GM19463 (cell line): ENCODE measurements around the gene ABCB1.
"Not testable (repeated sequence)": the region's sequence is repeated elsewhere in the genome, so short reads cannot be mapped to it uniquely, and the experiment has no call there.

Experiments
- ATAC-seq: cut with Tn5 transposase; IDR thresholded peaks from one replicate; pipeline ENCODE4 v1.9.1; 2021; ENCODE audit warnings: mild to moderate bottlenecking, moderate library complexity; ENCODE audit not compliant: unreplicated experiment

The ABCB1 gene

GRCh38 chr7:87474533-87475358, 125.9 kb downstream of the ABCB1 start:
- ATAC-seq = peak; percentile 61

- ATAC-seq = peak; percentile 4
Observed at GRCh38 chr7:87473986-87474385, 126.7 kb downstream of the ABCB1 start.

- ATAC-seq = no peak
Observed at GRCh38 chr7:87473192-87473591, 127.5 kb downstream of the ABCB1 start.

- no peak for ATAC-seq
Observed at GRCh38 chr7:87471473-87471872, 129.2 kb downstream of the ABCB1 start.

GRCh38 chr7:87469204-87469603, 131.5 kb downstream of the ABCB1 start:
- ATAC-seq = not testable (repeated sequence)

- ATAC-seq = not testable (repeated sequence)
Observed at GRCh38 chr7:87465534-87465880, 135.2 kb downstream of the ABCB1 start.

GRCh38 chr7:87464830-87465533, 135.7 kb downstream of the ABCB1 start:
- ATAC-seq = not testable (repeated sequence)

GRCh38 chr7:87463982-87464381, 136.7 kb downstream of the ABCB1 start:
- ATAC-seq = no peak

GRCh38 chr7:87460444-87460843, 140.2 kb downstream of the ABCB1 start:
- ATAC-seq = not testable (repeated sequence)

GRCh38 chr7:87459941-87460340, 140.7 kb downstream of the ABCB1 start:
- no peak for ATAC-seq

GRCh38 chr7:87458148-87458547, 142.5 kb downstream of the ABCB1 start:
- ATAC-seq = no peak

GRCh38 chr7:87456247-87456646, 144.4 kb downstream of the ABCB1 start:
- no peak for ATAC-seq
